PC-9 (cell line): ENCODE results near the gene ZEB2. TPM values are rescaled to one million over a fixed set of nuclear protein-coding genes. Genes with fewer than 3 reads are reported as not detected.

Experiments
- BruUV-seq: library from RNA; stranded (reverse); fragments of 400-500 nt; replicated peaks from 2 replicates; lab custom pipeline; 2021; lab: Mats Ljungman, UMichigan
- CTCF ChIA-PET: fragments of 300-600 bp; sonication (Branson Sonifier 250); formaldehyde crosslinking; loops from one replicate; lab custom pipeline; 2022; ENCODE audit warnings: antibody characterized with exemption; lab: Charles Lee
- POLR2A ChIA-PET: fragments of 300-600 bp; sonication (Branson Sonifier 250); formaldehyde crosslinking; loops from one replicate; lab custom pipeline; 2022; ENCODE audit warnings: antibody characterized with exemption; ENCODE audit not compliant: unreplicated experiment; lab: Charles Lee
- DNase-seq, 2 experiments: peaks; one replicate each; pipeline versions ENCODE4 v3.0.0 to v3.0.0-alpha.2; 2015 to 2022; ENCODE audit warnings: mixed read lengths in 1 of 2
- H2AFZ ChIP-seq: fragments of 200-600 bp; sonication (generic); 2 replicates; pipeline ENCODE4 v1.8.1; 2017; ENCODE audit warnings: antibody characterized with exemption
- H3F3A ChIP-seq: fragments of 200-600 bp; sonication (generic); 2 replicates; pipeline ENCODE4 v1.8.1; 2017; ENCODE audit warnings: antibody characterized with exemption, mild to moderate bottlenecking, low read depth; ENCODE audit not compliant: insufficient read depth
- H3K27ac ChIP-seq: fragments of 200-600 bp; sonication (generic); 2 replicates; pipeline ENCODE4 v1.6.1; 2016; ENCODE audit warnings: mixed run types
- H3K27me3 ChIP-seq: fragments of 200-600 bp; sonication (generic); 2 replicates; pipeline ENCODE4 v1.6.1; 2016; ENCODE audit warnings: low read depth, mixed run types; ENCODE audit not compliant: insufficient read depth
- H3K36me3 ChIP-seq: fragments of 200-600 bp; sonication (generic); 2 replicates; pipeline ENCODE4 v1.6.1; 2016; ENCODE audit warnings: low read depth, mixed run types
- H3K4me1 ChIP-seq: fragments of 200-600 bp; sonication (generic); replicated peaks from 2 replicates; pipeline ENCODE4 v1.6.1; 2016; ENCODE audit warnings: mixed run types; ENCODE audit not compliant: insufficient read depth
- H3K4me2 ChIP-seq: fragments of 200-600 bp; sonication (generic); 2 replicates; pipeline ENCODE4 v1.6.1; 2017; ENCODE audit warnings: mixed run types
- H3K4me3 ChIP-seq: fragments of 200-600 bp; sonication (generic); 2 replicates; pipeline ENCODE4 v1.6.1; 2016; ENCODE audit warnings: mixed run types
- H3K79me2 ChIP-seq: fragments of 200-600 bp; sonication (generic); 2 replicates; pipeline ENCODE4 v1.6.1; 2017; ENCODE audit warnings: low read depth, mixed run types
- H3K9me2 ChIP-seq: fragments of 200-600 bp; sonication (generic); 2 replicates; pipeline ENCODE4 v1.8.1; 2017; ENCODE audit warnings: mild to moderate bottlenecking; ENCODE audit not compliant: insufficient read depth
- H3K9me3 ChIP-seq: fragments of 200-600 bp; sonication (generic); 2 replicates; pipeline ENCODE4 v1.8.1; 2016; ENCODE audit warnings: low read depth; ENCODE audit not compliant: insufficient read depth
- H4K20me1 ChIP-seq: fragments of 200-600 bp; sonication (generic); 2 replicates; pipeline ENCODE4 v1.8.1; 2017; ENCODE audit not compliant: insufficient read depth
- CTCF ChIP-seq: fragments of 200-600 bp; sonication (generic); conservative IDR thresholded peaks from 2 replicates; pipeline ENCODE4 v1.6.1; 2017; ENCODE audit warnings: mixed run types, antibody characterized with exemption, mild to moderate bottlenecking, moderate library complexity
- EZH2 ChIP-seq: fragments of 200-600 bp; sonication (generic); IDR thresholded peaks from 2 replicates; pipeline ENCODE4 v1.8.0; 2017; ENCODE audit warnings: antibody characterized with exemption, low read depth
- intact Hi-C: fragments of 100-400 bp; cut with micrococcal nuclease; formaldehyde crosslinking; loops from one replicate; pipeline ENCODE4 v1.10.0; 2022; ENCODE audit not compliant: unreplicated experiment
- total RNA-seq: library from RNA; stranded (reverse); gene quantifications from 2 replicates; pipeline ENCODE4 v1.2.3, GENCODE V29; 2021

Gene ZEB2
- total RNA-seq, 1 experiment from 2014 or later, result 0.09 TPM

DNA sequence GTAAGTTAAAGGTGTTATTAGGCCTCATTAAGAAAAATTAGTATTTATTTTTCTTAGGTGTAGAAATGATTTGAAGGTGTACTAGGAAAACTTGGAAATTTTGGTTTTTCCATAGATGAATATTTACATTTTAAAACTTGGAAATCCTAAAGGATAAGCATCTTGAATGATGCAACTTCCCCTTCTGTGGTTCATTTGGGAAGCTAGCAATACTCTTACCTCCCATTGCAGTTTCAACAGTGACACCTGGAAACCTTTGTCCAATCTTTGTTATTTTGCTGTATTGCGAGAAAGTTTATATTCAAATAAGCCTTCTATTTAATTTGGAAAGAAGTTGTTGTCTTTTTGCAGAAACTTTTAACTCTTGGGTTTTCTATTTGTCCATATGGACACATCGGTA, 68.5 kb downstream of the ZEB2 start:
- Histone ChIP-seq H3K4me1 (no peaks in the 10 kb centered on the region), H3K79me2 (no peaks in the 10 kb centered on the region), H3K27ac (no peak overlapping the region), H4K20me1 (no peaks in the 10 kb centered on the region), H3K27me3 (no peaks in the 10 kb centered on the region), H3K36me3 (no peaks in the 10 kb centered on the region), H2AFZ (no peak overlapping the region), H3K9me2 (no peaks in the 10 kb centered on the region), H3K9me3 (no peaks in the 10 kb centered on the region), H3K4me3 (no peak overlapping the region), H3F3A (no peaks in the 10 kb centered on the region), H3K4me2 (no peak overlapping the region)
- no TSS peak for BruUV-seq
- ChIA-PET POLR2A (no interaction called here), CTCF (no interaction called here)
- no peak for DNase-seq
- intact Hi-C loops, result no loop called here
- no peak for TF ChIP-seq CTCF
- TF ChIP-seq EZH2, result no peak

DNA sequence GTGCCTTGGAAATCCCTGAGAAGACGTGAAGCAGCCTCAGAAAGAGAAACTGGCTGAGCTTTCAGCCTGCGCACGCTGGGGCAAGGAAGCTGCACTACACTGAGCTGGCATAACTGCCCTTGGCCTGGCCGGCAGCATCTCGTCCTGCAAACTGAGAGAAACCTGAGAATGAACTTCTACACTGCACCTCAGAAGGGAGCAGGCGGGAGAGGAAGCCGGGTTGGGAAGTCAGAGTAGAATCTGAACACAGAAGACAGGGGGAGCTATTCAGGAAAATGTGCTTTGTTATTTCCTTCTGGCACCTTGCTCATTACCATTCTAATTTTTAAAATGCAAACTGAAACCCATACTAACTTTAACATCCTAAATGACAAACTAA, 70.9 kb downstream of the ZEB2 start:
- CTCF ChIA-PET, result interaction anchor here (1.0 kb wide), 1 partner anchor 21 kb away, joined by 5 read pairs; no protein-coding TSS in a partner anchor

GRCh38 chr2:144448389-144449027, 71.4 kb downstream of the ZEB2 start:
- DNase-seq, result no peak
- no TSS peak for BruUV-seq
- Histone ChIP-seq H4K20me1 (no peaks in the 10 kb centered on the region), H2AFZ (no peak overlapping the region), H3K36me3 (no peaks in the 10 kb centered on the region), H3K4me3 (no peak overlapping the region), H3K4me2 (no peak overlapping the region), H3K4me1 (no peaks in the 10 kb centered on the region), H3K27me3 (no peaks in the 10 kb centered on the region), H3K9me3 (no peaks in the 10 kb centered on the region), H3K9me2 (no peaks in the 10 kb centered on the region), H3K79me2 (no peaks in the 10 kb centered on the region), H3K27ac (no peak overlapping the region), H3F3A (no peaks in the 10 kb centered on the region)
- ChIA-PET POLR2A (no interaction called here), CTCF (interaction anchor here (1.0 kb wide), 1 partner anchor 21 kb away, joined by 5 read pairs; no protein-coding TSS in a partner anchor)
- intact Hi-C loops, result no loop called here
- TF ChIP-seq EZH2, result no peak
- TF ChIP-seq CTCF, result no peak

More for the DNA sequence above, 70.9 kb downstream of the ZEB2 start:
- no peaks in the 10 kb centered on the region for H3K36me3 ChIP-seq
- H3K4me2 ChIP-seq, result no peak overlapping the region
- H3K9me2 ChIP-seq, result no peaks in the 10 kb centered on the region
- H2AFZ ChIP-seq, result no peak overlapping the region
- H3K9me3 ChIP-seq, result no peaks in the 10 kb centered on the region
- intact Hi-C loops, result no loop called here
- no peaks in the 10 kb centered on the region for H3K27me3 ChIP-seq
- no TSS peak for BruUV-seq
- DNase-seq, result no peak
- TF ChIP-seq EZH2 (no peak), CTCF (0 out of 2 replicates have a peak, but pooled peaks have one; percentile 18)
- H3K4me3 ChIP-seq, result no peak overlapping the region
- no peaks in the 10 kb centered on the region for H3F3A ChIP-seq
- no peaks in the 10 kb centered on the region for H3K4me1 ChIP-seq
- H3K79me2 ChIP-seq, result no peaks in the 10 kb centered on the region
- POLR2A ChIA-PET, result no interaction called here
- no peak overlapping the region for H3K27ac ChIP-seq
- no peaks in the 10 kb centered on the region for H4K20me1 ChIP-seq
